Osteocyte (in vitro differentiated cells): ENCODE data around the gene LINC00305. TPM values are rescaled to one million over a fixed set of nuclear protein-coding genes. Genes with fewer than 3 reads are reported as not detected.

Source experiments
- DNase-seq: peaks from one replicate; pipeline ENCODE4 v3.0.0; 2021; ENCODE audit warnings: mixed read lengths; ENCODE audit not compliant: unreplicated experiment; ENCODE audit errors: extremely low spot score
- H3K27ac Mint-ChIP-seq: one replicate; pipeline ENCODE4 v1.8.0; 2021; ENCODE audit warnings: mild to moderate bottlenecking, mixed read lengths; ENCODE audit not compliant: unreplicated experiment
- H3K27me3 Mint-ChIP-seq: one replicate; pipeline ENCODE4 v1.8.0; 2021; ENCODE audit warnings: mixed read lengths; ENCODE audit not compliant: unreplicated experiment
- H3K36me3 Mint-ChIP-seq: one replicate; pipeline ENCODE4 v1.8.0; 2021; ENCODE audit warnings: mixed read lengths; ENCODE audit not compliant: unreplicated experiment
- H3K4me1 Mint-ChIP-seq: one replicate; pipeline ENCODE4 v1.8.0; 2021; ENCODE audit warnings: mixed read lengths; ENCODE audit not compliant: unreplicated experiment
- H3K4me3 Mint-ChIP-seq: one replicate; pipeline ENCODE4 v1.8.0; 2021; ENCODE audit warnings: mild to moderate bottlenecking, moderate library complexity, mixed read lengths; ENCODE audit not compliant: unreplicated experiment
- H3K9me3 Mint-ChIP-seq: one replicate; pipeline ENCODE4 v1.8.0; 2021; ENCODE audit warnings: mixed read lengths; ENCODE audit not compliant: unreplicated experiment
- total RNA-seq: library from RNA; stranded (reverse); gene quantifications from 2 replicates; pipeline ENCODE4 v1.2.1, GENCODE V29; 2021
- TF ChIP-seq, protein P1 (sequence below): fragments of 200-600 bp; sonication (generic); IDR thresholded peaks from 2 replicates; pipeline ENCODE4 v1.5.0; 2021; ENCODE audit warnings: antibody characterized with exemption, mild to moderate bottlenecking, moderate library complexity

LINC00305 gene
- total RNA-seq, 1 donor from 2014 or later: not detected

DNA sequence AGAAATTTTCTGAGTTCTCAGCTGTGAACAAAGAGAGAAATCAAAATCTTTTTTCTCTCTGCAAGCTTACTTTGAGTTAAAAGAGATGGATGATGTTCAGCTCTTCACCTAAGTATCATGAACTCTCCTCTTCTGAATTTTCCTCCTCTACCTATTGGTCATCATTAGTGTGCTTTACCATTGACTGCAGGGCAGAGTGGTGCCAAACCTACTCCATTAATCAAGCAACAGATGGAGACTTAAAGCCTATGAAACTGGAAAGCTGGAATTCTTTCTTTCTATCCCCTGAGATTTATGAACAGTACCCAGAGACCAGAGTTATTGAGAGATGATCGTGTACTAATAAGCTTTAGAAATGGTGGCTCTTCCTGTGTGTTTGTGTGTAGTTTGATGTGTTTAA lies 31.3 kb upstream of the LINC00305 start:
- Mint-ChIP-seq H3K27me3 (peaks cover 17% of the 10 kb centered on the region), H3K4me1 (no peaks in the 10 kb centered on the region), H3K9me3 (no peaks in the 10 kb centered on the region), H3K27ac (no peak overlapping the region), H3K36me3 (no peaks in the 10 kb centered on the region), H3K4me3 (no peak overlapping the region)
- no peak for DNase-seq
- TF ChIP-seq, protein P1, sequence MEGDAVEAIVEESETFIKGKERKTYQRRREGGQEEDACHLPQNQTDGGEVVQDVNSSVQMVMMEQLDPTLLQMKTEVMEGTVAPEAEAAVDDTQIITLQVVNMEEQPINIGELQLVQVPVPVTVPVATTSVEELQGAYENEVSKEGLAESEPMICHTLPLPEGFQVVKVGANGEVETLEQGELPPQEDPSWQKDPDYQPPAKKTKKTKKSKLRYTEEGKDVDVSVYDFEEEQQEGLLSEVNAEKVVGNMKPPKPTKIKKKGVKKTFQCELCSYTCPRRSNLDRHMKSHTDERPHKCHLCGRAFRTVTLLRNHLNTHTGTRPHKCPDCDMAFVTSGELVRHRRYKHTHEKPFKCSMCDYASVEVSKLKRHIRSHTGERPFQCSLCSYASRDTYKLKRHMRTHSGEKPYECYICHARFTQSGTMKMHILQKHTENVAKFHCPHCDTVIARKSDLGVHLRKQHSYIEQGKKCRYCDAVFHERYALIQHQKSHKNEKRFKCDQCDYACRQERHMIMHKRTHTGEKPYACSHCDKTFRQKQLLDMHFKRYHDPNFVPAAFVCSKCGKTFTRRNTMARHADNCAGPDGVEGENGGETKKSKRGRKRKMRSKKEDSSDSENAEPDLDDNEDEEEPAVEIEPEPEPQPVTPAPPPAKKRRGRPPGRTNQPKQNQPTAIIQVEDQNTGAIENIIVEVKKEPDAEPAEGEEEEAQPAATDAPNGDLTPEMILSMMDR: no peak

DNA sequence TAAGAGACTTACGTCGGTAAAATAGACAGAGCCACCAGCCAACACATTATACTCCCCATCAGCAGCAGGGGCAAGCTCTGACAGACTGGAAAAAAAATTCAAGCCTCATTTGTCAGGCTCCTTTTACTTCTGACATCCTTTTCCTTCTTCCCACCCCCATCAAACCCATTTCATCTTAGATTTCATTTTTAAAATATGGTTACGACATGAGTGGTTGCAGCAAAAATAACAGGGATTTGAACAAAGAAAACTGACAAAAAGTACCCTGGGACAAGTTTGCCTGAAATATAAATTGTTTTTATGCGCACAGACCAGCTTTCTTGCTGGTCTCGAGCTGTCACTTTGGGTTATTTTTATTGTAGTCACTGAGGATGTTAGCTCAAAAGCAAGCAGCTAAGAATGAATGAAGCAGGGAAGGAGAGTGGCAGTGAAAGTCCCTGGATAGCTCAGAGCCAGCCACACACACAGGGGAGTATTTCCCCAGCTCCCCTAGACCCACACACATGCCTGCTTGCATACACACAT lies 30.7 kb upstream of the LINC00305 start:
- Mint-ChIP-seq H3K4me3 (no peak overlapping the region), H3K9me3 (no peaks in the 10 kb centered on the region), H3K27ac (no peak overlapping the region), H3K36me3 (no peaks in the 10 kb centered on the region), H3K27me3 (peaks cover 17% of the 10 kb centered on the region), H3K4me1 (no peaks in the 10 kb centered on the region)
- TF ChIP-seq, protein P1: no peak
- no peak for DNase-seq

DNA sequence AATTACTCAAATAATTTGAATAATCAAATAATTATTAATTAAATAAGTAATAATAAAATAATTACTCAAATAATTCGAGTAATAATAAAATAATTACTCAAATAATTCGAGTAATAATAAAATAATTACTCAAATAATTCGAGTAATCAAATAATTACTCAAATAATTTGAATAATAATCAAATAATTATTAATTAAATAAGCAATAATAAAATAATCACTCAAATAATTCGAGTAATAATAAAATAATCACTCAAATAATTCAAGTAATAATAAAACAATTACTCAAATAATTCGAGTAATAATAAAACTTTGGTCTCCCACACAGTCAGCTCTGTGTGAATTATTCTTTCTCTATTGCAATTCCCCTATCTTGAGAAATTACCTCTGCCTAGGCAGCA lies 30.0 kb upstream of the LINC00305 start:
- no peak overlapping the region for H3K27ac Mint-ChIP-seq
- no peak overlapping the region for H3K4me3 Mint-ChIP-seq
- no peak for DNase-seq
- no peaks in the 10 kb centered on the region for H3K9me3 Mint-ChIP-seq
- peaks cover 13% of the 10 kb centered on the region for H3K27me3 Mint-ChIP-seq
- TF ChIP-seq, protein P1: no peak
- H3K36me3 Mint-ChIP-seq: no peaks in the 10 kb centered on the region
- no peaks in the 10 kb centered on the region for H3K4me1 Mint-ChIP-seq

DNA sequence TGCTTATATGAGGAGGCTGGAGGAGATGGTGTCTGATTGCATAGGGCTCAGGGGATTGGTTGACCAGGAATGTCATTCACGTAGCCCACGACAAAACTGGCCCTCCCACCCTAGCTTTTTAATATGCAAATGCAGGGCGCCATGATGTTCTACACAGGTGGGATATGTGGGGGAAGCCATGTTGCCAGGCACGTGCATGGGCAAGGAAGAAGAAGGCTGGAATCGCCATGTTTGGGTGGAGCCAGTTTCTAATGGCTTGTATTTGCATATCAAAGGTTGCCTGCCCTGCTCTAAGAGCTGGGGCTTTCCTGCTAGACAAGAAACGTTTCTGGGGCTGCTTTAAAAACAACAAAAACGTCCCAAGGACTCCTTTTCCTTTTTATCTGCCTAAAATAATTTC lies 26.5 kb upstream of the LINC00305 start:
- Mint-ChIP-seq H3K27ac (no peak overlapping the region), H3K36me3 (no peaks in the 10 kb centered on the region), H3K9me3 (peaks cover 14% of the 10 kb centered on the region), H3K27me3 (no peaks in the 10 kb centered on the region), H3K4me3 (no peak overlapping the region), H3K4me1 (no peaks in the 10 kb centered on the region)
- TF ChIP-seq, protein P1: no peak
- DNase-seq: no peak

DNA sequence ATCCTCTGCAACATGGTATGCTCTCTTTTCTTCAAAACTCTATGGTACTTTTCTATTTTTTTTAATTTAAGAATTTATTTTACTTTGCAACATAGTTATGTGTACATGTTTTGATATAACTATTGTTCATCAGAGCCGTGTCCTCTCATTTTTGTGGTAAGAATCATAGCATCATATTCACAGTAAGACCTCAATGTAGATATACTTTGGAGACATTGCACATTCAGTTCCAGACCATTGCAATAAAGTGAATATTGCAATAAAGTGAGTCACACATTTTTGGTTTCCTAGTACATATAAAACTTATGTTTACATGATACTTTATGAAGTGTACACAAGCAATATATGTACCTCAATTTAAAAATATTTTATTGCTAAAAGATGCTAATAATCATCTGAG lies 22.7 kb upstream of the LINC00305 start:
- H3K4me3 Mint-ChIP-seq: no peak overlapping the region
- no peaks in the 10 kb centered on the region for H3K27me3 Mint-ChIP-seq
- H3K4me1 Mint-ChIP-seq: no peaks in the 10 kb centered on the region
- no peak overlapping the region for H3K27ac Mint-ChIP-seq
- DNase-seq: no peak
- no peaks in the 10 kb centered on the region for H3K36me3 Mint-ChIP-seq
- H3K9me3 Mint-ChIP-seq: peaks cover 14% of the 10 kb centered on the region
- TF ChIP-seq, protein P1: no peak
